Activated naive CD8-positive, alpha-beta T cell treated with anti-CD3 and anti-CD28 coated beads, Interleukin-2, amount 10 ng/mL, durations not matched to agents 7 days and 5 days (primary cell): ENCODE data around the gene GDF7. TPM values are rescaled to one million over a fixed set of nuclear protein-coding genes. Genes with fewer than 3 reads are reported as not detected.
"Not testable (repeated sequence)": the region's sequence is repeated elsewhere in the genome, so short reads cannot be mapped to it uniquely, and the experiment has no call there.

ENCODE experiments used
- ATAC-seq: fragments of 150-1000 bp; cut with Tn5 transposase; one replicate; pipeline ENCODE4 v1.10.0; 2021; ENCODE audit warnings: low read depth, moderate library complexity
- POLR2A ChIA-PET: fragments of 350-600 bp; sonication (Branson Sonifier 250); formaldehyde crosslinking; loops from one replicate; lab custom pipeline; 2021; ENCODE audit warnings: antibody characterized with exemption; lab: Charles Lee
- DNase-seq: peaks from one replicate; pipeline ENCODE4 v3.0.0; 2021
- H3K27ac Mint-ChIP-seq: one replicate; pipeline ENCODE4 v1.8.0; 2022; ENCODE audit warnings: mild to moderate bottlenecking, mixed read lengths
- H3K27me3 Mint-ChIP-seq: one replicate; pipeline ENCODE4 v1.8.0; 2022; ENCODE audit warnings: mild to moderate bottlenecking, moderate library complexity, mixed read lengths
- H3K36me3 Mint-ChIP-seq: one replicate; pipeline ENCODE4 v1.8.0; 2021; ENCODE audit warnings: mild to moderate bottlenecking, mixed read lengths
- H3K4me1 Mint-ChIP-seq: one replicate; pipeline ENCODE4 v1.8.0; 2021; ENCODE audit warnings: mixed read lengths
- H3K4me3 Mint-ChIP-seq: one replicate; pipeline ENCODE4 v1.8.0; 2022; ENCODE audit warnings: mild to moderate bottlenecking, moderate library complexity, mixed read lengths
- H3K9me3 Mint-ChIP-seq: one replicate; pipeline ENCODE4 v1.8.0; 2021; ENCODE audit warnings: mixed read lengths
- total RNA-seq, 2 experiments: library from RNA; stranded (reverse); gene quantifications; one replicate each; pipeline ENCODE4 v1.2.3, GENCODE V29; 2021

Gene GDF7
- total RNA-seq, 2 experiments from 2014 or later: not detected

- DNase-seq: no peak
- no peak for ATAC-seq
- no peaks in the 10 kb centered on the region for H3K4me1 Mint-ChIP-seq
- H3K27ac Mint-ChIP-seq: no peak overlapping the region
- no peaks in the 10 kb centered on the region for H3K9me3 Mint-ChIP-seq
- no peaks in the 10 kb centered on the region for H3K27me3 Mint-ChIP-seq
- no peak overlapping the region for H3K4me3 Mint-ChIP-seq
- peaks cover 11% of the 10 kb centered on the region for H3K36me3 Mint-ChIP-seq
- POLR2A ChIA-PET: no interaction called here
Measured at GRCh38 chr2:20707601-20708000, 40.7 kb downstream of the GDF7 start.

DNA sequence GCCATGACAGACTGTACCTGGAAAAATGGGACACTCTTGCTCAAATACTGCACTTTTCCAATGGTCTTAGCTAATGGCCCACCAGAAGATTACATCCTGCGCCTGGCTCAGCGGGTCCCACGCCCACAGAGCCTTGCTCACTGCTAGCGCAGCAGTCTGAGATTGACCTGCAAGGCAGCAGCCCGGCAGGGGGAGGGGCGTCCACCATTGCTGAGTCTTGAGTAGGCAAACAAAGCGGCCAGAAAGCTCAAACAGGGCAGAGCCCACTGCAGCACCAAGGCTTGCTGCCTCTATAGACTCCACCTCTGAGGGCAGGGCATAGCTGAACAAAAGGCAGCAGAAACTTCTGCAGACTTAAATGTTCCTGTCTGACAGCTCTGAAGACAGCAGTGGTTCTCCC is 44.7 kb downstream of the GDF7 start:
- ATAC-seq, POLR2A ChIA-PET, H3K27me3 Mint-ChIP-seq, DNase-seq, H3K9me3 Mint-ChIP-seq, H3K4me1 Mint-ChIP-seq, H3K4me3 Mint-ChIP-seq, H3K27ac Mint-ChIP-seq: not testable (repeated sequence)
- H3K36me3 Mint-ChIP-seq: peaks cover 31% of the 10 kb centered on the region

GRCh38 chr2:20713585-20713984 is 46.6 kb downstream of the GDF7 start:
- POLR2A ChIA-PET, H3K4me3 Mint-ChIP-seq, DNase-seq, H3K27me3 Mint-ChIP-seq, H3K9me3 Mint-ChIP-seq, H3K27ac Mint-ChIP-seq, ATAC-seq, H3K4me1 Mint-ChIP-seq: not testable (repeated sequence)
- H3K36me3 Mint-ChIP-seq: peaks cover 41% of the 10 kb centered on the region

- POLR2A ChIA-PET: not testable (repeated sequence)
- H3K36me3 Mint-ChIP-seq: peaks cover 44% of the 10 kb centered on the region
Measured at GRCh38 chr2:20714412-20714811, 47.5 kb downstream of the GDF7 start.

GRCh38 chr2:20716164-20716563 is 49.2 kb downstream of the GDF7 start:
- H3K9me3 Mint-ChIP-seq, ATAC-seq, H3K4me1 Mint-ChIP-seq, DNase-seq, H3K27ac Mint-ChIP-seq, H3K4me3 Mint-ChIP-seq, POLR2A ChIA-PET, H3K27me3 Mint-ChIP-seq: not testable (repeated sequence)
- peaks cover 44% of the 10 kb centered on the region for H3K36me3 Mint-ChIP-seq

More at GRCh38 chr2:20714412-20714811, 47.5 kb downstream of the GDF7 start:
- not testable (repeated sequence) for DNase-seq, H3K4me3 Mint-ChIP-seq, H3K4me1 Mint-ChIP-seq, H3K27ac Mint-ChIP-seq, H3K9me3 Mint-ChIP-seq, H3K27me3 Mint-ChIP-seq, ATAC-seq

- no peak for ATAC-seq
- Mint-ChIP-seq H3K36me3 (peaks cover 45% of the 10 kb centered on the region), H3K27me3 (no peaks in the 10 kb centered on the region), H3K4me3 (no peak overlapping the region), H3K27ac (no peak overlapping the region), H3K4me1 (no peaks in the 10 kb centered on the region), H3K9me3 (peaks cover 10% of the 10 kb centered on the region)
- DNase-seq: no peak
- POLR2A ChIA-PET: no interaction called here
Measured at GRCh38 chr2:20717641-20718040, 50.7 kb downstream of the GDF7 start.

DNA sequence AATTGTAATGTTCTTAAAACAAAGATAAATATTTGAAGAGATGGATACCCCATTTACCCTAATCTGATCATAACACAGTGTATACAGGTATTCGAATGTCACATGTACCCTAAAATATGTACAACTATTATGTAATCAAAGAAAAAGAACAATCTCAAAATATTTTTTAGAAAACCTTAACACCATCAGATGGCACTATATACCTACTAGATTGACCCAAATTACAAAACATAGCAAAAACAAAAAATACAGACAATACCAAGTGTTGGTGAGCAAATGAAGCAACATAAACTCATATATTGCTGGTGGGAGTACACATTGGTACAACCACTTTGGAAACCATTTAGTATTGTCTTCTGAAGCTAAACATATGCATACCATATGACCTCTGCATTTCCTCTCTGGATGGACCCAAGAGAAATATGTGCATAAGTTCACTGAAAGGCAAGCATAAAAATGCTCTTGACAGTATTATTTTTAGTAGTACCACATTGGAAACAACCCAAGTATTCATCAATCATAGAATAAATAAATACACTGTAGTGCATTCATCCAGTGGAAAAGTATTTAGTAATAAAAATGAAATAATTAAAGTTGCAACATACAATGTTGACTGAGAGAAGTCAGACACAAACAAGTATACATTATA is 55.8 kb downstream of the GDF7 start:
- H3K27ac Mint-ChIP-seq: no peak overlapping the region
- H3K4me3 Mint-ChIP-seq: no peak overlapping the region
- ATAC-seq: no peak
- no peak for DNase-seq
- H3K9me3 Mint-ChIP-seq: peaks cover 2% of the 10 kb centered on the region
- POLR2A ChIA-PET: no interaction called here
- H3K27me3 Mint-ChIP-seq: no peaks in the 10 kb centered on the region
- no peaks in the 10 kb centered on the region for H3K4me1 Mint-ChIP-seq
- H3K36me3 Mint-ChIP-seq: peaks cover 41% of the 10 kb centered on the region

DNA sequence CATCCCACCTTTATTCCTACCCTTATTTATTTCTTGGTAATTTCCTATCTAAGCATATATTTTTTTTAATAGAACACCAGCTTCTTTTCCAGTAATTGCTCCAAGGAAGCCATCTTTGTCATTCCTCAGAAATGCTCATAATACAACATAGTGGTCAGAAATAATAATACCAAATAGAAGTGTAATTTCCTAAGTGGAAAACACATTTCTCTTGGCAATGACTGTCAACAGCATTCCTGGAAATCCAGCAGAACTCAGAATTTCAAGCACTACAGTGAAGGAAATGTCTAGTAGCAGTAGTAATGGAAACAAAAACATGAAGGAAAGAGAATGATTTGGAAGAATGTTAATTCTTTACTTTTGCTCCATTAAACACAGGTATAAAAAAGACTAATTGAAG is 56.6 kb downstream of the GDF7 start:
- no peaks in the 10 kb centered on the region for H3K4me1 Mint-ChIP-seq
- ATAC-seq: no peak
- H3K27ac Mint-ChIP-seq: no peak overlapping the region
- no peak for DNase-seq
- no peak overlapping the region for H3K4me3 Mint-ChIP-seq
- H3K27me3 Mint-ChIP-seq: no peaks in the 10 kb centered on the region
- peaks cover 39% of the 10 kb centered on the region for H3K36me3 Mint-ChIP-seq
- H3K9me3 Mint-ChIP-seq: peaks cover 2% of the 10 kb centered on the region
- POLR2A ChIA-PET: no interaction called here

DNA sequence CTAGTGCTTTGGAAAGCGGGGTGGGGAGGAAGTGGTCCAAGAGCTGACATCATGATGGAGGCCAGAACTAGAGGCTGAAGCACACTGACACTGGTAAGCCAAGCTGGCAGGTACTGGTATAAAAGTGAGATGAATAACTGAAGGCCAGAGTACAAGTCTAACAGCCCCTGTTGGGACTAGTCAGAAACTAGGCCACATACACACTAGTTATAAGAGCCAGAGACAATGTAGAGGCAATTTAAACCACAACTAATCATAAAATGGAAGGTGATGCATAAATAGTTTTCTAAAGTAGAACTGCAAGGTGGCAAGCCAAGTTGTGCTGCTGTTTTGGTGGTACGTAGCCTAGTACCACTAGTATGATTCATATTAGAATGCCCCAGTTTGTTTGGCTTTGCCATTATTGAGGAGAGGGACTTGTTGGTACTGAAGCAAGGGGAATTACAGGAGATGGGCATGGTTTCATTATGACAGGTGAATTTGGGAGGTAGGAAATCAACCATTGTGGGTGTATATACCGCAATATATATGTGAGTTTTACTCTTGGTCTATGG is 57.6 kb downstream of the GDF7 start:
- peaks cover 2% of the 10 kb centered on the region for H3K9me3 Mint-ChIP-seq
- H3K27me3 Mint-ChIP-seq: no peaks in the 10 kb centered on the region
- ATAC-seq (no peak), DNase-seq (no peak)
- POLR2A ChIA-PET: no interaction called here
- H3K27ac Mint-ChIP-seq: no peak overlapping the region
- peaks cover 36% of the 10 kb centered on the region for H3K36me3 Mint-ChIP-seq
- H3K4me3 Mint-ChIP-seq: no peak overlapping the region
- no peaks in the 10 kb centered on the region for H3K4me1 Mint-ChIP-seq

GRCh38 chr2:20725782-20726181 is 58.8 kb downstream of the GDF7 start:
- ATAC-seq (no peak), DNase-seq (no peak)
- Mint-ChIP-seq H3K27me3 (no peaks in the 10 kb centered on the region), H3K36me3 (peaks cover 33% of the 10 kb centered on the region), H3K4me3 (no peak overlapping the region), H3K27ac (no peak overlapping the region), H3K4me1 (no peaks in the 10 kb centered on the region), H3K9me3 (peaks cover 2% of the 10 kb centered on the region)
- POLR2A ChIA-PET: no interaction called here

- peaks cover 35% of the 10 kb centered on the region for H3K36me3 Mint-ChIP-seq
- POLR2A ChIA-PET: no interaction called here
- H3K4me3 Mint-ChIP-seq: no peak overlapping the region
- no peaks in the 10 kb centered on the region for H3K4me1 Mint-ChIP-seq
- no peak overlapping the region for H3K27ac Mint-ChIP-seq
- ATAC-seq: no peak
- DNase-seq: no peak
- H3K27me3 Mint-ChIP-seq: no peaks in the 10 kb centered on the region
- peaks cover 2% of the 10 kb centered on the region for H3K9me3 Mint-ChIP-seq
Measured at GRCh38 chr2:20726913-20727312, 60.0 kb downstream of the GDF7 start.

- no peak for DNase-seq
Measured at GRCh38 chr2:20728114-20728758, 61.3 kb downstream of the GDF7 start.

More at GRCh38 chr2:20728114-20728758, 61.3 kb downstream of the GDF7 start:
- ATAC-seq: no peak
- POLR2A ChIA-PET: no interaction called here
- H3K27ac Mint-ChIP-seq: no peak overlapping the region
- H3K9me3 Mint-ChIP-seq: peaks cover 2% of the 10 kb centered on the region
- no peaks in the 10 kb centered on the region for H3K4me1 Mint-ChIP-seq
- H3K4me3 Mint-ChIP-seq: no peak overlapping the region
- no peaks in the 10 kb centered on the region for H3K27me3 Mint-ChIP-seq
- peaks cover 31% of the 10 kb centered on the region for H3K36me3 Mint-ChIP-seq
